ENCODE measurements around the gene MACROH2A1. TPM values are rescaled to one million over a fixed set of nuclear protein-coding genes. Genes with fewer than 3 reads are reported as not detected.

MACROH2A1 gene
- total RNA-seq, 1 experiment from 2014 or later: 83.8 TPM

- CTCF ChIA-PET: no interaction called here
- TF ChIP-seq SMAD3 (CRISPR knock-in tag; IDR thresholded peaks at IDR 0.05; ENCODE audit: borderline replicate concordance) (no peak), RORB (CRISPR knock-in tag; IDR thresholded peaks at IDR 0.05) (no peak), CREM (CRISPR knock-in tag; IDR thresholded peaks at IDR 0.05) (no peak)
- TF ChIP-seq, protein P1, sequence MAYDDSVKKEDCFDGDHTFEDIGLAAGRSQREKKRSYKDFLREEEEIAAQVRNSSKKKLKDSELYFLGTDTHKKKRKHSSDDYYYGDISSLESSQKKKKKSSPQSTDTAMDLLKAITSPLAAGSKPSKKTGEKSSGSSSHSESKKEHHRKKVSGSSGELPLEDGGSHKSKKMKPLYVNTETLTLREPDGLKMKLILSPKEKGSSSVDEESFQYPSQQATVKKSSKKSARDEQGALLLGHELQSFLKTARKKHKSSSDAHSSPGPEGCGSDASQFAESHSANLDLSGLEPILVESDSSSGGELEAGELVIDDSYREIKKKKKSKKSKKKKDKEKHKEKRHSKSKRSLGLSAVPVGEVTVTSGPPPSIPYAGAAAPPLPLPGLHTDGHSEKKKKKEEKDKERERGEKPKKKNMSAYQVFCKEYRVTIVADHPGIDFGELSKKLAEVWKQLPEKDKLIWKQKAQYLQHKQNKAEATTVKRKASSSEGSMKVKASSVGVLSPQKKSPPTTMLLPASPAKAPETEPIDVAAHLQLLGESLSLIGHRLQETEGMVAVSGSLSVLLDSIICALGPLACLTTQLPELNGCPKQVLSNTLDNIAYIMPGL (CRISPR knock-in tag; IDR thresholded peaks at IDR 0.05): no peak
- Mint-ChIP-seq H3K36me3 (no peaks in the 10 kb centered on the region), H3K27me3 (ENCODE audit: low read depth) (peaks cover 28% of the 10 kb centered on the region), H3K4me3 (no peak overlapping the region), H3K9me3 (no peaks in the 10 kb centered on the region), H3K4me1 (peaks cover 11% of the 10 kb centered on the region), H3K27ac (no peak overlapping the region)
- no peak for DNase-seq (ENCODE audit: low spot score)
- POLR2A ChIA-PET: no interaction called here
- no peak for ATAC-seq
Measured at GRCh38 chr5:135306557-135306956, 92.5 kb downstream of the MACROH2A1 start.

DNA sequence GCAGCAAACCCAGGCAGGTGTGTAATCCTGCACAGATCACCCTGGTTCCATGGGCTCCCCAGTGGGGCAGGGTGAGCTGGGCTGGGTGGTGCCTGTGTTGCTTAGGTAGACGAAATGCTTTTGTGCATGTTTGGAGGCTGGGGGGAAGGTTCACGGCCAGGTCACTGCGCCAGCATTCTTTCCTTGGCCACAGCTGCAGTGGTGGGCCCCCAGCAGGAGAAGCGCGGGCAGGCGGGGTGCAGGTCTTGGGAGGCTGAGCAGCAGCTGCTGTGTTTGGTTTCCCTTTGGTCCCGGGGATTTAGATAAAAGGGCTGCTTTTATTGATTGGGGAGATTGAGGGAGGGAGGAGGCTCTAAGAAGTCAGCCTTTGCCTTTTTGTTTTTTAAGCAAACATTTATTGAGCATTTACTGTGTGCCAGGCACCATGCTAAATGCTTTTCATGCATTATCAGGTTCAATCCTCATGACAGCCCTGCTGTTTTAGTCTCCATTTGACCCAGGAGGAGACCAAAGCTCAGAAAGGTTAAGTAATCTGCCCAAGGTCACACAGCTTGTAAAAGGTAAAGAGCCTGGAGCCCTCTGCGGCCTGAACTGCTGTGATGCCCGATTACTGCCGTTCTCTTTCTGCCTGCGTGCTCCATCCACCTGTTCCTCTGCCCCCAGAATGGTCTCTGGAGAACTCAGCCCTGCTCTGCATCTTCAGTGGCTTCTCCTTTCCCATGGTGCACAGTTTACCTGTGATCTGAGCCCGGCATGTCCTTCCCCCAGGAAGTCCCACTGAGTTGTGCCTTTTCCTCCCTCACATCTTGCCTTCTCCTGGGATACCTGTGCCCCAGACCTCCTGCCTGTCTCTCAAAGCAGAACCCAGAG is 94.4 kb downstream of the MACROH2A1 start:
- ChIA-PET CTCF (interaction anchor here (0.6 kb wide), 1 partner anchor 159 kb away, joined by 3 read pairs; no protein-coding TSS in a partner anchor), POLR2A (no interaction called here)
- H3K36me3 Mint-ChIP-seq: no peaks in the 10 kb centered on the region
- peaks cover 29% of the 10 kb centered on the region for H3K27me3 Mint-ChIP-seq (ENCODE audit: low read depth)
- H3K9me3 Mint-ChIP-seq: 0 out of 2 replicates have a peak, but pooled peaks cover 10% of the 10 kb centered on the region
- H3K27ac Mint-ChIP-seq: no peak overlapping the region
- H3K4me1 Mint-ChIP-seq: peaks cover 11% of the 10 kb centered on the region
- TF ChIP-seq ZNF416 (CRISPR knock-in tag; IDR thresholded peaks at IDR 0.05) (no peak), TEAD4 (CRISPR knock-in tag; IDR thresholded peaks at IDR 0.05) (no peak), SMAD4 (CRISPR knock-in tag; IDR thresholded peaks at IDR 0.05) (no peak), AR (CRISPR knock-in tag; IDR thresholded peaks at IDR 0.05) (no peak), NFYB (CRISPR knock-in tag; conservative IDR thresholded peaks at IDR 0.05; ENCODE audit: low read depth) (no peak), ZNF263 (CRISPR knock-in tag; IDR thresholded peaks at IDR 0.05; ENCODE audit: low read depth) (no peak), GTF2I (CRISPR knock-in tag; conservative IDR thresholded peaks at IDR 0.05) (no peak)
- ATAC-seq (no peak), DNase-seq (ENCODE audit: low spot score) (no peak)
- no peak overlapping the region for H3K4me3 Mint-ChIP-seq

GRCh38 chr5:135303582-135304173 is 95.4 kb downstream of the MACROH2A1 start:
- no peak overlapping the region for H3K27ac Mint-ChIP-seq
- POLR2A ChIA-PET: no interaction called here
- ATAC-seq (no peak), DNase-seq (ENCODE audit: low spot score) (no peak)
- H3K36me3 Mint-ChIP-seq: no peaks in the 10 kb centered on the region
- H3K9me3 Mint-ChIP-seq: 0 out of 2 replicates have a peak, but pooled peaks cover 10% of the 10 kb centered on the region
- H3K4me1 Mint-ChIP-seq: peaks cover 11% of the 10 kb centered on the region
- H3K4me3 Mint-ChIP-seq: no peak overlapping the region
- CTCF ChIA-PET: interaction anchor here (0.6 kb wide), 1 partner anchor 158 kb away, joined by 3 read pairs; no protein-coding TSS in a partner anchor
- peaks cover 21% of the 10 kb centered on the region for H3K27me3 Mint-ChIP-seq (ENCODE audit: low read depth)
- TF ChIP-seq NR1H2 (CRISPR knock-in tag; IDR thresholded peaks at IDR 0.05) (no peak), CTCF (IDR thresholded peaks at IDR 0.05) (no peak), FOXJ3 (CRISPR knock-in tag; IDR thresholded peaks at IDR 0.05; ENCODE audit: borderline replicate concordance) (no peak), ATF1 (CRISPR knock-in tag; IDR thresholded peaks at IDR 0.05) (no peak), TP53 (CRISPR knock-in tag; IDR thresholded peaks at IDR 0.05) (no peak), ARID4B (CRISPR knock-in tag; IDR thresholded peaks at IDR 0.05; ENCODE audit: borderline replicate concordance) (no peak)
